ENCODE data around the gene NARF. TPM values are rescaled to one million over a fixed set of nuclear protein-coding genes. Genes with fewer than 3 reads are reported as not detected.

NARF gene
- total RNA-seq, 1 donor from 2014 or later, result 111 TPM

DNA sequence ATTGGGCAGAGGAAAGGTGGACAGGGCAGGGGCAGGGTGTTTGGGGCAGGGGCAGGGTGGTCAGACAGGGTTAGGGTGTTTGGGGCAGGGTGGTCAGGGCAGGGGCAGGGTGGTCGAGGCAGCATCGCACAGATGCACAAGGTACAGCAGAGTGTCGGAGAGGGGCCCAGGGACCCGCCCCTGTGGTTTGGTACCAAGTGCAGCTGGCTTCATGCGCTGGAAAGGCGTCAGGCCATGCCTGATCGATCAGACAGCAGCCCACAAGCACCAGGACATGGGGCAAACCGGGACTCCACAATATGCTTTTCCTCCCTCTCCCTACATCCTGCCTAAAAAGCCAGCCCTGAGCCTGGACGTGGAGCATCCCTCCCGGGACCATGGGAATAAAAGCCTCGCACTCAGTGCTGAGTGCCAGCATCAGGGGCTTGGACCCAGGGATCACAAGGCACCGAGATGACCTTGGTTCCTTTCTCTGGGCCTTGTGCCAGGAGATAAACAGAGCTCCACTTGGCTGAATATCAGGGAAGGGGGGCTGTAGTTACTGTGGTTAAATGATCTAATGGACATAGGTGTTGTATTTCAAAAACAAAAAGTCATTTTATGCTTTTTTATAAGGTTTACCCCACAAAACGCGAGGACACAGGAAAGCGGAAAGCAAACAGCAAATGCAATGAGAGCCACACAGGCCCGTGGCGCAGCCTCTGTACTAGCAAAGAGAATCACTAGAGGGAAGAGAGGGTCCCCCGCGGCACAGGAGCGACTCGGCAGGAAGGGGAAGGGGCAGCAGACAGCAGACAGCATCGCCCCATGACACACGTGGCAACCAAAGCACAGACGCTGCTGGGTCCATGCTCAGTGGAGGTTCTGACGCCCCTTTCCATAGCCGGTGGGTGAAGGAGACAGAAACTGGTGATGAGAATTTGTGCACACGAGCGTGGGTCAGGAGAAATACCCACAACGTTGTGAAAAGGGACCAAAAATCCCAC is 45.7 kb upstream of the NARF start:
- TF ChIP-seq, protein P1, sequence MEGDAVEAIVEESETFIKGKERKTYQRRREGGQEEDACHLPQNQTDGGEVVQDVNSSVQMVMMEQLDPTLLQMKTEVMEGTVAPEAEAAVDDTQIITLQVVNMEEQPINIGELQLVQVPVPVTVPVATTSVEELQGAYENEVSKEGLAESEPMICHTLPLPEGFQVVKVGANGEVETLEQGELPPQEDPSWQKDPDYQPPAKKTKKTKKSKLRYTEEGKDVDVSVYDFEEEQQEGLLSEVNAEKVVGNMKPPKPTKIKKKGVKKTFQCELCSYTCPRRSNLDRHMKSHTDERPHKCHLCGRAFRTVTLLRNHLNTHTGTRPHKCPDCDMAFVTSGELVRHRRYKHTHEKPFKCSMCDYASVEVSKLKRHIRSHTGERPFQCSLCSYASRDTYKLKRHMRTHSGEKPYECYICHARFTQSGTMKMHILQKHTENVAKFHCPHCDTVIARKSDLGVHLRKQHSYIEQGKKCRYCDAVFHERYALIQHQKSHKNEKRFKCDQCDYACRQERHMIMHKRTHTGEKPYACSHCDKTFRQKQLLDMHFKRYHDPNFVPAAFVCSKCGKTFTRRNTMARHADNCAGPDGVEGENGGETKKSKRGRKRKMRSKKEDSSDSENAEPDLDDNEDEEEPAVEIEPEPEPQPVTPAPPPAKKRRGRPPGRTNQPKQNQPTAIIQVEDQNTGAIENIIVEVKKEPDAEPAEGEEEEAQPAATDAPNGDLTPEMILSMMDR (conservative IDR thresholded peaks at IDR 0.05), result no peak

DNA sequence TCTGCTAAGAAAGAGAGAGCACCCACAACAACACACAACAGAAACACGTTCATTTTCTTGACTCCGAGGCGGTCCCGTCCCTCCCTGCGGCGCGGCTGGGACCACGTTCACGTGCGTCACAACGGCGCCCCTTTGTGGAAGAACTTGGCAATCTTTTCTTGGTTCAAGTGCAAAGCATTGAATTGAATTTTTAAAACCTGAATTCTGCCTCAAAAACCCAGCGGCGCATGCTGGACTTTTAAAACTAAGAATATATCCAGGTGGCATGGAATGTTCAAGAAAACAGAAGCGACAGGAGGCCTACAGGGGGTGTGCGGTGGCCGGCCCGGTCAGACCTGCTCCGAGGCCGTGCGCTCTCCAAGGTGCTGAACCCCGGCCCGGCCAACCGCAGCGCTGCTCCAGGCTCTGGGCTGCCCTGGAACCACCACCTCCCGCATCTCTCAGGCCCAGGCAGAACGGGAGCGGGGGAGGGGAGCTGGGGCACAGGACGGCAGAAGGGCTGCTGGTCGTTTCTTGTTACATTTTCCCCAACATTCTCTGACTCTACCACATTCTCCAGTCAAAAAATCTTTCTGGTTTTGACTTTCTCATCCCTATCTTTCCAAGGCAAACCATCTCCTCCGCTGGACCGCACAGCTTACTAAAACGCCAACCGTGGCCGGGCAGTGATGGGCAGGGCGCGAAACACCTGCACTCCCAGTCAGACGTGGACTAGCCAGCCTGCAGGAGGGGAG is 43.8 kb upstream of the NARF start:
- H3K27ac Mint-ChIP-seq, result no peak overlapping the region
- H3K27me3 Mint-ChIP-seq, result no peaks in the 10 kb centered on the region
- H3K4me1 Mint-ChIP-seq (ENCODE audit: unreplicated experiment), result peaks cover 14% of the 10 kb centered on the region
- no peaks in the 10 kb centered on the region for H3K9me3 Mint-ChIP-seq
- peak overlapping the region; percentile 50 for H3K4me3 Mint-ChIP-seq
- TF ChIP-seq, protein P1 (conservative IDR thresholded peaks at IDR 0.05), result peak; percentile 89
- peaks cover 3% of the 10 kb centered on the region for H3K36me3 Mint-ChIP-seq
- peak; percentile 84 for DNase-seq (ENCODE audit: extremely low spot score, unreplicated experiment)

More for the DNA sequence above, 45.7 kb upstream of the NARF start:
- no peaks in the 10 kb centered on the region for H3K27me3 Mint-ChIP-seq
- no peak overlapping the region for H3K27ac Mint-ChIP-seq
- peaks cover 3% of the 10 kb centered on the region for H3K36me3 Mint-ChIP-seq
- H3K4me3 Mint-ChIP-seq, result no peak overlapping the region
- DNase-seq (ENCODE audit: extremely low spot score, unreplicated experiment), result no peak
- no peaks in the 10 kb centered on the region for H3K9me3 Mint-ChIP-seq
- H3K4me1 Mint-ChIP-seq (ENCODE audit: unreplicated experiment), result peaks cover 9% of the 10 kb centered on the region

GRCh38 chr17:82415336-82415735 is 43.2 kb upstream of the NARF start:
- H3K27ac Mint-ChIP-seq, result no peak overlapping the region
- no peaks in the 10 kb centered on the region for H3K9me3 Mint-ChIP-seq
- TF ChIP-seq, protein P1 (conservative IDR thresholded peaks at IDR 0.05), result no peak
- peaks cover 9% of the 10 kb centered on the region for H3K36me3 Mint-ChIP-seq
- peaks cover 15% of the 10 kb centered on the region for H3K4me1 Mint-ChIP-seq (ENCODE audit: unreplicated experiment)
- no peaks in the 10 kb centered on the region for H3K27me3 Mint-ChIP-seq
- H3K4me3 Mint-ChIP-seq, result peak overlapping the region; percentile 50
- DNase-seq (ENCODE audit: extremely low spot score, unreplicated experiment), result no peak

GRCh38 chr17:82415786-82416185 is 42.8 kb upstream of the NARF start:
- no peak for DNase-seq (ENCODE audit: extremely low spot score, unreplicated experiment)
- H3K36me3 Mint-ChIP-seq, result peaks cover 10% of the 10 kb centered on the region
- TF ChIP-seq, protein P1 (conservative IDR thresholded peaks at IDR 0.05), result no peak
- no peaks in the 10 kb centered on the region for H3K27me3 Mint-ChIP-seq
- H3K4me1 Mint-ChIP-seq (ENCODE audit: unreplicated experiment), result peaks cover 15% of the 10 kb centered on the region
- H3K9me3 Mint-ChIP-seq, result no peaks in the 10 kb centered on the region
- H3K4me3 Mint-ChIP-seq, result no peak overlapping the region
- no peak overlapping the region for H3K27ac Mint-ChIP-seq

- peaks cover 15% of the 10 kb centered on the region for H3K4me1 Mint-ChIP-seq (ENCODE audit: unreplicated experiment)
- no peak overlapping the region for H3K27ac Mint-ChIP-seq
- DNase-seq (ENCODE audit: extremely low spot score, unreplicated experiment), result no peak
- no peaks in the 10 kb centered on the region for H3K27me3 Mint-ChIP-seq
- TF ChIP-seq, protein P1 (conservative IDR thresholded peaks at IDR 0.05), result no peak
- no peaks in the 10 kb centered on the region for H3K9me3 Mint-ChIP-seq
- H3K4me3 Mint-ChIP-seq, result no peak overlapping the region
- peaks cover 15% of the 10 kb centered on the region for H3K36me3 Mint-ChIP-seq
These were observed 42.3 kb upstream of the NARF start for GRCh38 chr17:82416264-82416663.

All from type B pancreatic cell (in vitro differentiated cells).